Mesothelial cell of epicardium (in vitro differentiated cells): Measurements from ENCODE around the gene PTPRJ. TPM values are rescaled to one million over a fixed set of nuclear protein-coding genes. Genes with fewer than 3 reads are reported as not detected.

Experiments
- DNase-seq, 2 experiments: peaks; one replicate each; pipeline ENCODE4 v3.0.0; 2021; ENCODE audit warnings: low spot score in 2 of 2; ENCODE audit not compliant: unreplicated experiment in 2 of 2
- H3K27ac Mint-ChIP-seq: 2 replicates; pipeline ENCODE4 v1.8.0; 2021; ENCODE audit warnings: mixed read lengths
- H3K27me3 Mint-ChIP-seq: 2 replicates; pipeline ENCODE4 v1.8.0; 2021; ENCODE audit warnings: low read depth, mixed read lengths
- H3K36me3 Mint-ChIP-seq: 2 replicates; pipeline ENCODE4 v1.8.0; 2021; ENCODE audit warnings: mixed read lengths
- H3K4me1 Mint-ChIP-seq: 2 replicates; pipeline ENCODE4 v1.8.0; 2021; ENCODE audit warnings: mixed read lengths
- H3K4me3 Mint-ChIP-seq: 2 replicates; pipeline ENCODE4 v1.8.0; 2021; ENCODE audit warnings: mild to moderate bottlenecking, moderate library complexity, mixed read lengths
- H3K9me3 Mint-ChIP-seq: 2 replicates; pipeline ENCODE4 v1.8.0; 2021; ENCODE audit warnings: mixed read lengths
- total RNA-seq: library from RNA; stranded (reverse); gene quantifications from 3 replicates; pipeline ENCODE4 v1.2.1, GENCODE V29; 2021
- TF ChIP-seq, protein P1 (sequence below): fragments of 200-600 bp; sonication (generic); IDR thresholded peaks from one replicate; pipeline ENCODE4 v1.5.0; 2021; ENCODE audit warnings: antibody characterized with exemption; ENCODE audit not compliant: unreplicated experiment

PTPRJ gene
- total RNA-seq, 1 donor from 2014 or later, result 26.2 TPM

DNA sequence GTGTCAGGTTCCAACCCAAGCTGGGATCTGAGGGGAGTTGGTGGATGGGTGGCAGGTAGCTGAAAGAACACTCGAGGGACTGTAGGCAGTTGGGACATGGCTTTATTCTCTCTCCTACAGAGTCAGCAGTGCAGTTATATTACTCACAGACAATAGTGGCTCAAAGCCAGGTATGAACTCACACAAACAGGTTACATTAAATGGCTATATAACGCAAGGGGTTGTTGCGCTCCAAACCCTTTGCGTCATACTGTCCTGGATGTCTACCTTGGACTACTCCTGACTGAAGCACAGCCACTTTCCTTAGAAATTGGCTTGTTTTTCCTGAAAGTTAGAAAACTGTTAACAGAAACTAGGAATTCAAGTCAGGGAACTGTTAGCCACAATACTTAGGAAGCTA is 169.9 kb downstream of the PTPRJ start:
- no peak for DNase-seq
- H3K4me3 Mint-ChIP-seq, result no peak overlapping the region
- H3K27me3 Mint-ChIP-seq, result no peaks in the 10 kb centered on the region
- no peaks in the 10 kb centered on the region for H3K4me1 Mint-ChIP-seq
- H3K36me3 Mint-ChIP-seq, result peaks cover 46% of the 10 kb centered on the region
- TF ChIP-seq, protein P1, sequence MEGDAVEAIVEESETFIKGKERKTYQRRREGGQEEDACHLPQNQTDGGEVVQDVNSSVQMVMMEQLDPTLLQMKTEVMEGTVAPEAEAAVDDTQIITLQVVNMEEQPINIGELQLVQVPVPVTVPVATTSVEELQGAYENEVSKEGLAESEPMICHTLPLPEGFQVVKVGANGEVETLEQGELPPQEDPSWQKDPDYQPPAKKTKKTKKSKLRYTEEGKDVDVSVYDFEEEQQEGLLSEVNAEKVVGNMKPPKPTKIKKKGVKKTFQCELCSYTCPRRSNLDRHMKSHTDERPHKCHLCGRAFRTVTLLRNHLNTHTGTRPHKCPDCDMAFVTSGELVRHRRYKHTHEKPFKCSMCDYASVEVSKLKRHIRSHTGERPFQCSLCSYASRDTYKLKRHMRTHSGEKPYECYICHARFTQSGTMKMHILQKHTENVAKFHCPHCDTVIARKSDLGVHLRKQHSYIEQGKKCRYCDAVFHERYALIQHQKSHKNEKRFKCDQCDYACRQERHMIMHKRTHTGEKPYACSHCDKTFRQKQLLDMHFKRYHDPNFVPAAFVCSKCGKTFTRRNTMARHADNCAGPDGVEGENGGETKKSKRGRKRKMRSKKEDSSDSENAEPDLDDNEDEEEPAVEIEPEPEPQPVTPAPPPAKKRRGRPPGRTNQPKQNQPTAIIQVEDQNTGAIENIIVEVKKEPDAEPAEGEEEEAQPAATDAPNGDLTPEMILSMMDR, result no peak
- H3K27ac Mint-ChIP-seq, result no peak overlapping the region
- H3K9me3 Mint-ChIP-seq, result peaks cover 14% of the 10 kb centered on the region

DNA sequence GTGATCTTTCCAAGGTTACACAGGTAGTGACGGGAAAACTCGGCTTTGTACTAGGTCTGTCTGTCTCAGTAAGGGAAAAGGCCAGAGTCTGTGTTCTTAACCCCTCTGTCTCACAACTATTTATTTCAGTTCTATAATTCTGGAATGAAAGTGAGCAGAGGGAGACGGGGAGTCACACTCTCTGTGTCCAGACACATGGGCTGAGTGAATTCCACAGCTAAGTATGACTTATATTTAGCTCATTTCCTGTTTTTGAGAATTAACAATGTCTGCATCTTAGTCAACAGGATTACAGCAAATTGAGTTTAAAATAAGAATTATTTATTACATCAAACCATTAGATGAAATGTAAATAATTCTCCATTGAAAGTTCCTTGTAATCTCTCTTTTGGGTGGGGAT is 173.8 kb downstream of the PTPRJ start:
- Mint-ChIP-seq H3K36me3 (peaks cover 47% of the 10 kb centered on the region), H3K9me3 (peaks cover 14% of the 10 kb centered on the region), H3K4me3 (no peak overlapping the region), H3K27me3 (no peaks in the 10 kb centered on the region), H3K27ac (no peak overlapping the region), H3K4me1 (no peaks in the 10 kb centered on the region)
- no peak for DNase-seq
- TF ChIP-seq, protein P1, result no peak

DNA sequence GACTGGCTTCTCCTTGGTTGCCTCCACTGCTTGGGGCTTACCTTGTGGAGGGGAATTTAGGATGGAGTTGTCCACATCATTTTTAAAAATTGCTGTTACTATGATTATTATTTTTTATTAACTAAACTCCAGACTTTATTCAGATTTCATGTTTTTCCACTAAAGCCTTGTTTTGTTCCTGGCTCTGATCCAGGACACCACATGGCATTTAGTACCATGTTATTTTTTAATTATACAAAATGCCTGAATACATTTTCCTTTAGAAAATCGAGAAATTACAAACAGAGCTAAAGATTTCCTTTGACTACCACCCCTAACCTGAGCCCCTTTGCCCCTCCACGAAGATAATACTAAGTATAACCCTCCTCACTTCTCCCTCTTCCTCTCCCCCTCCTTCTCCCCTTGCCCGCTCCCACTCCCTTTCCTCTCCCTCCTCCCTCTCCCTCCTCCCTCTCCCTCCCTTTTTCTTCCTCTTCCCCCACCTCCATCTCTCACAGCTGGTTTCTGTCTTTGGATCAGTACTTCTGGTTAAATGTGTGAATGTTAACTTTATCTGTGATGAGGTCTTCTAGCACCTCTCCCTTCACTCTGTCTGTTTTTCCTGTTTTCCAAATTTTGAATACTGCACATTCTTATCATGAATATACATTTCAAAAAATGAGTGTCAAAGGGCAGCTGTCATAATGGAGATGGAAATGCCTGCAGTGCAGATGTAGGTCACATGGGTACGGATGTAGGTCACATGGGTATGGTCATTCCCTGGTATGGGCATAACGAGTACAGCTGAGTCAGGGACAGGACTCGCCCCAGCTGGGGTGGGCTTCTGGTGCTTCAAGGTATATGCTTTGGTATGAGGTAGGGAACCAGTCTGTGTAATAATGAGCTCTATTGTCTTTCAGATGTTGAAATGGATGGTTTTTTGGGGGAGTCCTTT is 181.9 kb downstream of the PTPRJ start:
- H3K4me3 Mint-ChIP-seq, result no peak overlapping the region
- TF ChIP-seq, protein P1, result no peak
- H3K27me3 Mint-ChIP-seq, result no peaks in the 10 kb centered on the region
- DNase-seq, result no peak
- H3K36me3 Mint-ChIP-seq, result peaks cover 30% of the 10 kb centered on the region
- H3K27ac Mint-ChIP-seq, result no peak overlapping the region
- H3K9me3 Mint-ChIP-seq, result no peaks in the 10 kb centered on the region
- H3K4me1 Mint-ChIP-seq, result peaks cover 2% of the 10 kb centered on the region

DNA sequence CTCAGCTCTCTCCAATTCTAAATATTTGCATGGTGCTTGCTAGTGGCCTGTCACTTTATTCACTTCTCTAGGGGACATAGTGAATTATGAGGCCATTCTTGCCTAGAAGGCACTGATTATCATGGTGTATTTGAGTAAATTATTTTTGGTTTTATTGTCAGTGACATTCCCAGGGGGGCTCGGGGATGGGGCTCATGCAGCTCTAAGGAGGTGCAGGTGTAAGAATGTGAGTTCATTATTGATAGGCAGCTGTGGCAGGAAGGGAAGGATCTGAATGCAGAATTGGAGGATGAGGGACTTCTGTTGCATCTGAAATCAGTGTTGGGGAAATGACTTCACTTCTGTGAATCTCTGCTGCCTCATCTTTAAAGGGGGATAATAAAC is 182.5 kb downstream of the PTPRJ start:
- Mint-ChIP-seq H3K27me3 (no peaks in the 10 kb centered on the region), H3K36me3 (peaks cover 27% of the 10 kb centered on the region), H3K4me3 (no peak overlapping the region), H3K27ac (no peak overlapping the region), H3K4me1 (peaks cover 2% of the 10 kb centered on the region), H3K9me3 (no peaks in the 10 kb centered on the region)
- TF ChIP-seq, protein P1, result no peak
- no peak for DNase-seq

DNA sequence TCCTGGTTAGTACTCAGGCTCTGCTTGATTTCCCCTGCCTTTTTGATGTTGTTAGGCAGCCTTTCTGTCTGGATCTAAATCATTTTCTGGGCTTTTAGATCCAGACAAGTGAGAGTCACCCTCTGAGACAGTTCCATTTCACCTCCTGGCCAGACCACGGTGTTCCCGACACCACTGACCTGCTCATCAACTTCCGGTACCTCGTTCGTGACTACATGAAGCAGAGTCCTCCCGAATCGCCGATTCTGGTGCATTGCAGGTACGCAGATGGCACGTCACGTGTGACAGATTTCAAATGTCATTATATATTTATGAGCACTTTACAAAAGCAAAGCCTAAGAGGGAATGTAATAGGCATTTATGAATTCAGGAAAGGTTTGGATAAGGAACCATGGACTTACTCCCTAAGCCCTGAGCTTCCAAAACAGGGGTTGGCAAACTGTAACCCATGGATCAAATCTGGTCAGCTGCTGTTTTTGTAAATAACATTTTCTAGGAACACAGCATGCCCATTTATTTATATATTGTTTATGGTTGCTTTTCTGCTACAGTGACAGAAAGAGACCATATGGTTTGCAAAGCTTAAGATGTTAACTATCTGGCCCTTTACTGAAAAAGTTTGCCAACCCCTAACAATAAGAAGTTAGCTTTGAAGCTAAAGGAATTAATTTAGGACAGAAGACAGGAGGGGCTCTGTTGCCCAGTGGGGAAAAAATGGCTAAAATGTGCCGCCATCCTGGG is 183.2 kb downstream of the PTPRJ start:
- peaks cover 2% of the 10 kb centered on the region for H3K4me1 Mint-ChIP-seq
- no peak overlapping the region for H3K4me3 Mint-ChIP-seq
- no peaks in the 10 kb centered on the region for H3K27me3 Mint-ChIP-seq
- TF ChIP-seq, protein P1, result no peak
- no peak for DNase-seq
- peaks cover 32% of the 10 kb centered on the region for H3K36me3 Mint-ChIP-seq
- H3K9me3 Mint-ChIP-seq, result no peaks in the 10 kb centered on the region
- H3K27ac Mint-ChIP-seq, result no peak overlapping the region
